GM23248 (cell line): Measurements from ENCODE around the gene RANGAP1. TPM values are rescaled to one million over a fixed set of nuclear protein-coding genes. Genes with fewer than 3 reads are reported as not detected.
"Not testable (repeated sequence)": the region's sequence is repeated elsewhere in the genome, so short reads cannot be mapped to it uniquely, and the experiment has no call there.

Source experiments
- DNase-seq: peaks from one replicate; pipeline ENCODE4 v3.0.0-alpha.2; 2015
- H2AFZ ChIP-seq: fragments of 200-600 bp; sonication (generic); 2 replicates; pipeline ENCODE4 v1.6.1; 2016; ENCODE audit warnings: antibody characterized with exemption
- H3F3A ChIP-seq: fragments of 200-600 bp; sonication (generic); 2 replicates; pipeline ENCODE4 v1.6.1; 2016; ENCODE audit warnings: mild to moderate bottlenecking, antibody characterized with exemption, mixed run types; ENCODE audit not compliant: insufficient read depth
- H3K27ac ChIP-seq: fragments of 200-600 bp; sonication (generic); 2 replicates; pipeline ENCODE4 v1.5.1; 2016; ENCODE audit warnings: mild to moderate bottlenecking
- H3K27me3 ChIP-seq: fragments of 200-600 bp; sonication (generic); replicated peaks from 2 replicates; pipeline ENCODE4 v1.6.1; 2016; ENCODE audit warnings: mild to moderate bottlenecking; ENCODE audit not compliant: insufficient read depth
- H3K36me3 ChIP-seq: fragments of 200-600 bp; sonication (generic); 2 replicates; pipeline ENCODE4 v1.6.1; 2016; ENCODE audit warnings: low read depth, mild to moderate bottlenecking
- H3K4me1 ChIP-seq: fragments of 200-600 bp; sonication (generic); 2 replicates; pipeline ENCODE4 v1.6.1; 2016; ENCODE audit warnings: mild to moderate bottlenecking; ENCODE audit not compliant: insufficient read depth
- H3K4me2 ChIP-seq: fragments of 200-600 bp; sonication (generic); one replicate; pipeline ENCODE4 v1.6.1; 2016; ENCODE audit warnings: mild to moderate bottlenecking; ENCODE audit not compliant: unreplicated experiment
- H3K4me3 ChIP-seq: fragments of 200-600 bp; sonication (generic); 2 replicates; pipeline ENCODE4 v1.5.1; 2016; ENCODE audit warnings: mild to moderate bottlenecking
- H3K79me2 ChIP-seq: fragments of 200-600 bp; sonication (generic); 2 replicates; pipeline ENCODE4 v1.6.1; 2016; ENCODE audit warnings: mild to moderate bottlenecking; ENCODE audit not compliant: insufficient read depth
- H3K9ac ChIP-seq: fragments of 200-600 bp; sonication (generic); 2 replicates; pipeline ENCODE4 v1.6.1; 2016; ENCODE audit warnings: mild to moderate bottlenecking
- H3K9me2 ChIP-seq: fragments of 200-600 bp; sonication (generic); 2 replicates; pipeline ENCODE4 v1.6.1; 2016; ENCODE audit warnings: mixed run types, mild to moderate bottlenecking, moderate library complexity; ENCODE audit not compliant: insufficient read depth
- H3K9me3 ChIP-seq: fragments of 200-600 bp; sonication (generic); one replicate; pipeline ENCODE4 v1.6.1; 2017; ENCODE audit warnings: low read depth
- H4K20me1 ChIP-seq: fragments of 200-600 bp; sonication (generic); 2 replicates; pipeline ENCODE4 v1.6.0; 2016; ENCODE audit not compliant: insufficient read depth
- EZH2 ChIP-seq: fragments of 200-600 bp; sonication (generic); IDR thresholded peaks from 2 replicates; pipeline ENCODE4 v1.6.1; 2018; ENCODE audit warnings: antibody characterized with exemption, mild to moderate bottlenecking; ENCODE audit not compliant: insufficient read depth, poor library complexity, severe bottlenecking
- EZH2phosphoT487 ChIP-seq: fragments of 200-600 bp; sonication (generic); IDR thresholded peaks from 2 replicates; pipeline ENCODE4 v1.6.1; 2018; ENCODE audit warnings: antibody characterized with exemption, moderate library complexity, mild to moderate bottlenecking, low read depth; ENCODE audit not compliant: insufficient read depth
- WGBS, 2 experiments: methylation state at CpG; one replicate each; pipeline ENCODE4 v1.1.6; 2015 to 2017; ENCODE audit warnings: low lambda C conversion rate in 2 of 2, low coverage in 1 of 2; ENCODE audit errors: missing lambda C conversion rate in 2 of 2; 5-methylcytosine and 5-hydroxymethylcytosine counted together
- in situ Hi-C: fragments of 300-500 bp; cut with MboI; formaldehyde crosslinking; loops from 2 replicates; pipeline ENCODE4 v1.15.0; 2020
- polyA plus RNA-seq: library from polyadenylated mRNA; unstranded; fragments of >200 nt; fragmentation: Nextera tagmentation; extraction: Ambion mirVana; gene quantifications from 2 replicates; pipeline ENCODE4 v1.2.1, GENCODE V29; 2016
- total RNA-seq: library from RNA; depleted of rRNA; stranded (reverse); fragments of >200 nt; shearing (Covaris generic); gene quantifications from 2 replicates; pipeline ENCODE4 v1.2.3, GENCODE V29; 2014

The RANGAP1 gene
- total and polyA plus RNA-seq, 2 experiments from 2014 or later = 52.3 to 73.5 TPM

DNA sequence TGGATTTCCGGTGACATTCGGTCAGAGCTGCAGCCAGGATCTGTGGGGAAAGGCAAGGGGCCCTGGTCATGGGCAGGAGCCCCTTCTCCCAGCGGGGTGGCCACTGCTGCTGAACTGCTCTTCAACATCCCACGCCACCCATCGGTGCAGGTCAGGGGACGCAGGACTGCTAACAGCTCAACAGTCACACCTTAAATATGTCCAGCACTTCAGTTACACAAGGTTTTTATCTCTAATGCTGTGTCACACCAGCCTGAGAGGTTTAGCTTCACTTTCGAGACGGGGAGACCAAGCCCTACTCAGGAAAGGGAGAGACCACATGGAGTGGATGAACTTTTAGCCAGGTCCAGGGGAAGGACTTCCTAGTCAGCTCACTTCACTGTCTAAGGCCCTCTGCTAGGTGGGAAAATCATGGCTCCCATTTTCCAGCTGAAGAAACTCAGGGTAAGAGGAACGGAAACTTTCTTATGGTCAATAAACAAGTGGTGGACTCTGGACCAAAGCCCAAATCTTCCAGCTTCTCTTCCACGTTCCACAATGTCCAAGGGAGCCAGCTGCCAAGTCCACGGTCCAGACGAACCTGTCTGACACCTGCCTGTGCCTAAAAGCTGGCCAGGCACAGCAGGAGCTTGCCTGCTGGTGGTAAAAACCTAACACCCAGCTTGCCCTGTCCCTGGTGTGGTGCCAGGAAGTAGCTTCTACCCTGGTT, 24.3 kb downstream of the RANGAP1 start:
- Histone ChIP-seq H3K4me3 (no peak overlapping the region), H3K4me1 (no peaks in the 10 kb centered on the region), H4K20me1 (no peaks in the 10 kb centered on the region), H3K27me3 (no peaks in the 10 kb centered on the region), H3K27ac (no peak overlapping the region), H3K9me2 (no peaks in the 10 kb centered on the region), H3K79me2 (peaks cover 20% of the 10 kb centered on the region; the same call in 1 of the 2 replicates), H3K9ac (no peak overlapping the region), H3K36me3 (peaks cover 43% of the 10 kb centered on the region), H3K9me3 (no peaks in the 10 kb centered on the region), H3K4me2 (no peak overlapping the region), H2AFZ (no peak overlapping the region), H3F3A (no peaks in the 10 kb centered on the region)
- TF ChIP-seq EZH2 (no peak), EZH2phosphoT487 (no peak)
- in situ Hi-C loops = no loop called here
- DNase-seq = no peak
- WGBS, 2 experiments = 88 to 89% methylated on average over 12 of the region's 12 CpGs

GRCh38 chr22:41260871-41261270, 25.1 kb downstream of the RANGAP1 start:
- Histone ChIP-seq H3K4me3 (no peak overlapping the region), H3K27me3 (no peaks in the 10 kb centered on the region), H3K9me2 (no peaks in the 10 kb centered on the region), H3K9ac (no peak overlapping the region), H3F3A (no peaks in the 10 kb centered on the region), H4K20me1 (no peaks in the 10 kb centered on the region), H3K36me3 (peaks cover 43% of the 10 kb centered on the region), H3K9me3 (no peaks in the 10 kb centered on the region), H3K27ac (no peak overlapping the region), H3K4me1 (no peaks in the 10 kb centered on the region), H3K79me2 (peaks cover 20% of the 10 kb centered on the region; the same call in 1 of the 2 replicates), H2AFZ (no peak overlapping the region), H3K4me2 (no peak overlapping the region)
- WGBS, 2 experiments = 95 to 96% methylated on average over 7 of the region's 7 CpGs
- DNase-seq = no peak
- TF ChIP-seq EZH2phosphoT487 = no peak
- in situ Hi-C loops = no loop called here

- H4K20me1 ChIP-seq, in situ Hi-C loops, DNase-seq, H3F3A ChIP-seq, H3K9me3 ChIP-seq, H3K4me3 ChIP-seq, H2AFZ ChIP-seq, H3K4me1 ChIP-seq, H3K27me3 ChIP-seq, H3K4me2 ChIP-seq, H3K27ac ChIP-seq, H3K9ac ChIP-seq, H3K9me2 ChIP-seq: not testable (repeated sequence)
- 91 to 99% methylated on average over 4 of the region's 4 CpGs for WGBS, 2 experiments
- Histone ChIP-seq H3K79me2 (peaks cover 20% of the 10 kb centered on the region; the same call in 1 of the 2 replicates), H3K36me3 (peaks cover 43% of the 10 kb centered on the region)
These were observed 26.2 kb downstream of the RANGAP1 start for GRCh38 chr22:41259756-41260155.

DNA sequence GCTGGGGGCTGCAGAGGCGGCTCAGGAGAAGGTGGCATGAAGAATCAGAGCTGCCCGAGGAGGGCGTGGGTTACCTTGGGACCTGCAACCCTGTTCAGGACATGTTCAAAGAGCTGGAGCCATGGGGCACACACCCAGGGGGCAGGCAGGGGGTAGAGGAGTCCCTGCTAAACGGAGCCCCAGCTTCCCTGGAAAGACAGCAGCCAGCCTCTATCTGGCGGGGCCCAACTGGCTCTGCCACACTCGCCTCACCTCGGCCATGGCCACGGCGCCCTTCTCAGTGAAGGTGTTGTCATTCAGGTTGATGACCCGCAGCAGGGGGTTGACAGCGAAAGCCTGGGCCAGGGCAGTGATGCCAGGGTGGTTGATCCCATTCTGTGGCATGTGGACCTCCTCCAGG, 28.3 kb downstream of the RANGAP1 start:
- no peaks in the 10 kb centered on the region for H3K9me3 ChIP-seq
- H3K27me3 ChIP-seq = no peaks in the 10 kb centered on the region
- H3K9me2 ChIP-seq = no peaks in the 10 kb centered on the region
- H3K36me3 ChIP-seq = peaks cover 32% of the 10 kb centered on the region
- H3K4me2 ChIP-seq = no peak overlapping the region
- H3K79me2 ChIP-seq = peaks cover 20% of the 10 kb centered on the region; the same call in 1 of the 2 replicates
- TF ChIP-seq EZH2phosphoT487 = no peak
- TF ChIP-seq EZH2 = no peak
- H3K4me1 ChIP-seq = no peaks in the 10 kb centered on the region
- H3K9ac ChIP-seq = no peak overlapping the region
- H3K27ac ChIP-seq = no peak overlapping the region
- H3F3A ChIP-seq = no peaks in the 10 kb centered on the region
- no peak overlapping the region for H2AFZ ChIP-seq
- no peak for DNase-seq
- 95 to 96% methylated on average over 11 of the region's 11 CpGs for WGBS, 2 experiments
- no peaks in the 10 kb centered on the region for H4K20me1 ChIP-seq
- no peak overlapping the region for H3K4me3 ChIP-seq
- in situ Hi-C loops = no loop called here
